H9 (cell line): ENCODE results near the gene CC2D2A. TPM values are rescaled to one million over a fixed set of nuclear protein-coding genes. Genes with fewer than 3 reads are reported as not detected.

ENCODE experiments used
- DNase-seq: peaks from one replicate; pipeline ENCODE4 v3.0.0-alpha.2; 2017
- H2AFZ ChIP-seq: one replicate; pipeline ENCODE4 v1.6.1; 2013; ENCODE audit warnings: mild to moderate bottlenecking, low read length, control low read depth, moderate library complexity
- H2AK5ac ChIP-seq: 2 replicates; pipeline ENCODE4 v1.6.1; 2013; ENCODE audit warnings: low read length, control low read depth, mixed read lengths; ENCODE audit not compliant: insufficient read length
- H2BK120ac ChIP-seq: one replicate; pipeline ENCODE4 v1.6.1; 2013; ENCODE audit warnings: low read depth, mild to moderate bottlenecking, low read length, control low read depth, inconsistent platforms; ENCODE audit not compliant: poor library complexity, severe bottlenecking
- H2BK12ac ChIP-seq: 2 replicates; pipeline ENCODE4 v1.6.1; 2013; ENCODE audit warnings: low read length, control low read depth, mixed read lengths, low read depth; ENCODE audit not compliant: insufficient read length
- H2BK15ac ChIP-seq: 2 replicates; pipeline ENCODE4 v1.6.1; 2013; ENCODE audit warnings: low read depth, low read length, control low read depth
- H2BK20ac ChIP-seq: one replicate; pipeline ENCODE4 v1.6.1; 2013; ENCODE audit warnings: low read depth, mild to moderate bottlenecking, low read length, control low read depth, inconsistent platforms; ENCODE audit not compliant: poor library complexity, severe bottlenecking
- H2BK5ac ChIP-seq: 2 replicates; pipeline ENCODE4 v1.6.1; 2013; ENCODE audit warnings: low read length, control low read depth, mixed read lengths; ENCODE audit not compliant: insufficient read length
- H3K14ac ChIP-seq: 2 replicates; pipeline ENCODE4 v1.6.1; 2013; ENCODE audit warnings: low read length, control low read depth; ENCODE audit not compliant: insufficient read depth
- H3K18ac ChIP-seq: 2 replicates; pipeline ENCODE4 v1.6.1; 2013; ENCODE audit warnings: low read depth, mild to moderate bottlenecking, mixed read lengths, low read length, control low read depth; ENCODE audit not compliant: insufficient read length
- H3K23ac ChIP-seq: 2 replicates; pipeline ENCODE4 v1.6.1; 2013; ENCODE audit warnings: low read length, control low read depth, mixed read lengths, low read depth; ENCODE audit not compliant: insufficient read length
- H3K23me2 ChIP-seq: 2 replicates; pipeline ENCODE4 v1.6.1; 2013; ENCODE audit warnings: low read depth, mild to moderate bottlenecking, mixed read lengths, low read length, control low read depth; ENCODE audit not compliant: insufficient read length, poor library complexity, severe bottlenecking
- H3K27ac ChIP-seq: 2 replicates; pipeline ENCODE4 v1.5.1; 2013; ENCODE audit warnings: low read length, control low read depth, mixed read lengths, low read depth; ENCODE audit not compliant: insufficient read length
- H3K27me3 ChIP-seq: 2 replicates; pipeline ENCODE4 v1.6.1; 2013; ENCODE audit warnings: low read length, control low read depth, inconsistent platforms; ENCODE audit not compliant: insufficient read depth
- H3K4ac ChIP-seq: 2 replicates; pipeline ENCODE4 v1.6.1; 2013; ENCODE audit warnings: low read depth, mild to moderate bottlenecking, control low read depth, inconsistent platforms, low read length, moderate library complexity
- H3K4me1 ChIP-seq: 2 replicates; pipeline ENCODE4 v1.6.1; 2013; ENCODE audit warnings: low read length, control low read depth, inconsistent platforms; ENCODE audit not compliant: insufficient read depth
- H3K4me2 ChIP-seq: 2 replicates; pipeline ENCODE4 v1.6.1; 2013; ENCODE audit warnings: low read length, control low read depth, mixed read lengths; ENCODE audit not compliant: insufficient read length, insufficient read depth
- H3K56ac ChIP-seq: 2 replicates; pipeline ENCODE4 v1.6.1; 2013; ENCODE audit warnings: low read depth, mild to moderate bottlenecking, mixed read lengths, low read length, control low read depth; ENCODE audit not compliant: insufficient read length
- H3K79me1 ChIP-seq: 2 replicates; pipeline ENCODE4 v1.6.1; 2013; ENCODE audit warnings: low read depth, mild to moderate bottlenecking, moderate library complexity, low read length, control low read depth, inconsistent platforms; ENCODE audit not compliant: insufficient read depth, poor library complexity, severe bottlenecking
- H3K79me2 ChIP-seq: 2 replicates; pipeline ENCODE4 v1.6.1; 2013; ENCODE audit warnings: low read length, control low read depth, inconsistent platforms; ENCODE audit not compliant: insufficient read depth
- H3K9ac ChIP-seq: 2 replicates; pipeline ENCODE4 v1.6.1; 2013; ENCODE audit warnings: low read length, control low read depth, mixed read lengths; ENCODE audit not compliant: insufficient read length; ENCODE audit errors: extremely low read depth
- H3K9me3 ChIP-seq: one replicate; pipeline ENCODE4 v1.6.1; 2013; ENCODE audit warnings: low read depth, low read length, inconsistent platforms; ENCODE audit not compliant: control insufficient read depth
- H3T11ph ChIP-seq: one replicate; pipeline ENCODE4 v1.6.1; 2013; ENCODE audit warnings: mild to moderate bottlenecking, low read length, control low read depth, inconsistent platforms
- H4K20me1 ChIP-seq: one replicate; pipeline ENCODE4 v1.6.1; 2013; ENCODE audit not compliant: control insufficient read depth, insufficient read length, insufficient read depth
- H4K5ac ChIP-seq: 2 replicates; pipeline ENCODE4 v1.6.1; 2013; ENCODE audit warnings: low read depth, mild to moderate bottlenecking, mixed read lengths, low read length, control low read depth; ENCODE audit not compliant: insufficient read length
- H4K8ac ChIP-seq: replicated peaks from 2 replicates; pipeline ENCODE4 v1.6.1; 2013; ENCODE audit warnings: low read length, control low read depth, mixed read lengths, low read depth; ENCODE audit not compliant: insufficient read length
- H4K91ac ChIP-seq: 2 replicates; pipeline ENCODE4 v1.6.1; 2013; ENCODE audit warnings: low read depth, mild to moderate bottlenecking, moderate library complexity, mixed read lengths, low read length, control low read depth; ENCODE audit not compliant: insufficient read length
- H3K27ac Mint-ChIP-seq, 3 experiments: 2 replicates in 2 of 3; 3 replicates in 1 of 3; pipeline ENCODE4 v1.8.0; 2020 to 2021; ENCODE audit warnings: mixed read lengths in 3 of 3, mild to moderate bottlenecking in 1 of 3, moderate library complexity in 1 of 3
- H3K27me3 Mint-ChIP-seq: 2 replicates; pipeline ENCODE4 v1.8.0; 2021; ENCODE audit warnings: low read depth, mild to moderate bottlenecking, moderate library complexity, mixed read lengths
- H3K36me3 Mint-ChIP-seq, 3 experiments: 2 replicates in 2 of 3; 3 replicates in 1 of 3; pipeline ENCODE4 v1.8.0; 2020 to 2021; ENCODE audit warnings: low read depth in 3 of 3, mixed read lengths in 3 of 3; ENCODE audit not compliant: insufficient read depth in 1 of 3
- H3K4me1 Mint-ChIP-seq, 2 experiments: 2 replicates each; pipeline ENCODE4 v1.8.0; 2020; ENCODE audit warnings: mixed read lengths in 2 of 2
- H3K4me3 Mint-ChIP-seq, 2 experiments: 2 replicates in 1 of 2; 3 replicates in 1 of 2; pipeline ENCODE4 v1.8.0; 2020 to 2021; ENCODE audit warnings: mild to moderate bottlenecking in 2 of 2, mixed read lengths in 2 of 2, moderate library complexity in 1 of 2
- H3K9me3 Mint-ChIP-seq, 2 experiments: 2 replicates in 1 of 2; 3 replicates in 1 of 2; pipeline ENCODE4 v1.8.0; 2020; ENCODE audit warnings: mild to moderate bottlenecking in 2 of 2, mixed read lengths in 2 of 2, moderate library complexity in 1 of 2
- WGBS: extraction: QIAGEN DNeasy Blood & Tissue Kit; methylation state at CpG from one replicate; pipeline ENCODE4 v1.1.7; 2013; ENCODE audit warnings: missing lambda C conversion rate, low lambda C conversion rate, mixed read lengths; ENCODE audit not compliant: insufficient read length; ENCODE audit errors: extremely low coverage; 5-methylcytosine and 5-hydroxymethylcytosine counted together
- total RNA-seq: library from RNA; stranded (reverse); gene quantifications from 2 replicates; pipeline ENCODE4 v1.2.1, GENCODE V29; 2021
- TF ChIP-seq, protein P1 (sequence below): fragments of 200-600 bp; sonication (generic); conservative IDR thresholded peaks from 3 replicates; pipeline ENCODE4 v1.8.0; 2021; ENCODE audit warnings: antibody characterized with exemption, mild to moderate bottlenecking

The CC2D2A gene
- total RNA-seq, 1 experiment from 2014 or later: 10.4 TPM

DNA sequence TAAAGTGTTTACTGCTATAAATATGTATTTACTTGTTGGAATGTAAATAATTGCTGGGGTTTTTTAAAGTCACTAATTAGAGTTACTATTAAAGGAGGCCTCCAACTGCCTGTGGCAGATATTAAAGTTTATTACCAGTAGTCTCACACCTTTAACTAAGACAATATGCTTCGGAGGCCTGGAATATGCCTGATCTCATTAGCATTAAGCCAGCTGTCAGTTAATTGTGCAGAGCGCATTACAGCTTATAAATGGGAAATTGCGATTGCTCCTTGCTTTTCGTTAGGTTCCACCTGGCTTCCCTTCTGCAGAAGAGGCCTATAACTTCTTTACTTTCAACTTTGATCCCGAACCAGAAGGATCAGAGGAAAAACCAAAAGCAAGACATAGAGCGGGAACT is 41.3 kb downstream of the CC2D2A start:
- no peaks in the 10 kb centered on the region for H3K27me3 Mint-ChIP-seq
- no peak overlapping the region for H2BK12ac ChIP-seq
- H3K56ac ChIP-seq: no peak overlapping the region
- no peak overlapping the region for H4K5ac ChIP-seq
- H2BK15ac ChIP-seq: no peak overlapping the region
- H2AK5ac ChIP-seq: no peak overlapping the region
- peak overlapping the region in 1 of 3 experiments; percentile 35; a peak in 1 of 7 replicates for H3K27ac Mint-ChIP-seq
- WGBS: no CpG with 5 or more reads among the region's 6 CpGs
- peaks cover 0 to 3% of the 10 kb centered on the region in 2 experiments; a peak in 2 of 4 replicates for H3K4me1 Mint-ChIP-seq
- H3K79me1 ChIP-seq: no peaks in the 10 kb centered on the region
- no peaks in the 10 kb centered on the region for H3K9me3 Mint-ChIP-seq
- no peaks in the 10 kb centered on the region for H3K23me2 ChIP-seq
- H2AFZ ChIP-seq: no peak overlapping the region
- H2BK20ac ChIP-seq: no peak overlapping the region
- no peak overlapping the region for H2BK5ac ChIP-seq
- H3K79me2 ChIP-seq: no peaks in the 10 kb centered on the region
- H3K4me1 ChIP-seq: no peaks in the 10 kb centered on the region; the same call in 1 of the 2 replicates
- H3K14ac ChIP-seq: no peak overlapping the region
- H4K91ac ChIP-seq: no peak overlapping the region
- H3K23ac ChIP-seq: no peak overlapping the region
- no peak overlapping the region for H3K4me2 ChIP-seq
- H3K27me3 ChIP-seq: no peaks in the 10 kb centered on the region
- H4K8ac ChIP-seq: no peak overlapping the region
- DNase-seq: no peak
- no peak overlapping the region for H3K4ac ChIP-seq
- no peak overlapping the region for H3T11ph ChIP-seq
- no peak overlapping the region for H3K9ac ChIP-seq
- H3K36me3 Mint-ChIP-seq: peaks cover 2 to 13% (median 8%) of the 10 kb centered on the region in 3 experiments; a peak in 5 of 7 replicates
- no peak overlapping the region for H3K18ac ChIP-seq
- no peak overlapping the region for H3K4me3 Mint-ChIP-seq
- H4K20me1 ChIP-seq: no peaks in the 10 kb centered on the region
- TF ChIP-seq, protein P1, sequence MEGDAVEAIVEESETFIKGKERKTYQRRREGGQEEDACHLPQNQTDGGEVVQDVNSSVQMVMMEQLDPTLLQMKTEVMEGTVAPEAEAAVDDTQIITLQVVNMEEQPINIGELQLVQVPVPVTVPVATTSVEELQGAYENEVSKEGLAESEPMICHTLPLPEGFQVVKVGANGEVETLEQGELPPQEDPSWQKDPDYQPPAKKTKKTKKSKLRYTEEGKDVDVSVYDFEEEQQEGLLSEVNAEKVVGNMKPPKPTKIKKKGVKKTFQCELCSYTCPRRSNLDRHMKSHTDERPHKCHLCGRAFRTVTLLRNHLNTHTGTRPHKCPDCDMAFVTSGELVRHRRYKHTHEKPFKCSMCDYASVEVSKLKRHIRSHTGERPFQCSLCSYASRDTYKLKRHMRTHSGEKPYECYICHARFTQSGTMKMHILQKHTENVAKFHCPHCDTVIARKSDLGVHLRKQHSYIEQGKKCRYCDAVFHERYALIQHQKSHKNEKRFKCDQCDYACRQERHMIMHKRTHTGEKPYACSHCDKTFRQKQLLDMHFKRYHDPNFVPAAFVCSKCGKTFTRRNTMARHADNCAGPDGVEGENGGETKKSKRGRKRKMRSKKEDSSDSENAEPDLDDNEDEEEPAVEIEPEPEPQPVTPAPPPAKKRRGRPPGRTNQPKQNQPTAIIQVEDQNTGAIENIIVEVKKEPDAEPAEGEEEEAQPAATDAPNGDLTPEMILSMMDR: no peak
- no peaks in the 10 kb centered on the region for H3K9me3 ChIP-seq
- H2BK120ac ChIP-seq: no peak overlapping the region
- H3K27ac ChIP-seq: no peak overlapping the region
